ENCODE results near the gene GP2. TPM values are rescaled to one million over a fixed set of nuclear protein-coding genes. Genes with fewer than 3 reads are reported as not detected.

The GP2 gene
- polyA plus RNA-seq, 3 donors from 2014 or later = not detected

GRCh38 chr16:20307791-20308190 is 19.5 kb downstream of the GP2 start:
- Mint-ChIP-seq H3K36me3 (no peaks in the 10 kb centered on the region), H3K4me1 (no peaks in the 10 kb centered on the region), H3K27me3 (ENCODE audit: low read depth in 3 of 3) (peaks cover 0 to 4% (median 0%) of the 10 kb centered on the region in 3 donors), H3K9me3 (no peaks in the 10 kb centered on the region), H3K27ac (no peak overlapping the region), H3K4me3 (no peak overlapping the region)
- DNase-seq = no peak

- no peak for DNase-seq
- H3K4me1 Mint-ChIP-seq = no peaks in the 10 kb centered on the region
- H3K36me3 Mint-ChIP-seq = no peaks in the 10 kb centered on the region
- H3K4me3 Mint-ChIP-seq = no peak overlapping the region
- H3K27me3 Mint-ChIP-seq (ENCODE audit: low read depth in 3 of 3) = peaks cover 0 to 4% (median 0%) of the 10 kb centered on the region in 3 donors
- no peak overlapping the region for H3K27ac Mint-ChIP-seq
- H3K9me3 Mint-ChIP-seq = no peaks in the 10 kb centered on the region
Observed at GRCh38 chr16:20307240-20307671, 20.1 kb downstream of the GP2 start.

GRCh38 chr16:20306401-20306800 is 20.9 kb downstream of the GP2 start:
- no peak overlapping the region for H3K27ac Mint-ChIP-seq
- no peak overlapping the region for H3K4me3 Mint-ChIP-seq
- peaks cover 0 to 4% (median 2%) of the 10 kb centered on the region in 3 donors for H3K27me3 Mint-ChIP-seq (ENCODE audit: low read depth in 3 of 3)
- H3K4me1 Mint-ChIP-seq = no peaks in the 10 kb centered on the region
- H3K36me3 Mint-ChIP-seq = no peaks in the 10 kb centered on the region
- no peak for DNase-seq
- no peaks in the 10 kb centered on the region for H3K9me3 Mint-ChIP-seq

GRCh38 chr16:20303012-20303411 is 24.3 kb downstream of the GP2 start:
- Mint-ChIP-seq H3K36me3 (no peaks in the 10 kb centered on the region), H3K4me1 (no peaks in the 10 kb centered on the region), H3K4me3 (no peak overlapping the region), H3K27ac (no peak overlapping the region), H3K9me3 (no peaks in the 10 kb centered on the region), H3K27me3 (ENCODE audit: low read depth in 3 of 3) (peaks cover 3 to 4% (median 4%) of the 10 kb centered on the region in 3 donors)
- DNase-seq = no peak

DNA sequence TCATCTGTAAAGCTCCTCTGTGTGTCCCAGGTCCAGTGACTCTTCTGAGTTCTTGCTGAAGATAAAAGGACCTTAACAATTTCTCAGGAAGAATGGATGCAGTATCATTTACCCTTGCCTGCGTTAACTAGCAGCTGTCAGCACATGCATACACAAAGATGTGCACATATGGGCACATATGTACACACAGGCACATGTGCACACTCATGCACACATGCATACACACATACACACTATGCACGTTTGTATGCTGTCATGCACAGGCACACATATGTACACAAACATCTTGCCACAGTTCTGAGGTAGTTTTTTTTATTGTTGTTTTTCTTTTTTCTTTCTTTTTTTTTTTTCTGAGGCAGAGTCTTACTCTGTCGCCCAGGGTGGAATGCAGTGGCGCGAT is 24.9 kb downstream of the GP2 start:
- H3K9me3 Mint-ChIP-seq = no peaks in the 10 kb centered on the region
- no peaks in the 10 kb centered on the region for H3K4me1 Mint-ChIP-seq
- no peaks in the 10 kb centered on the region for H3K36me3 Mint-ChIP-seq
- H3K27ac Mint-ChIP-seq = no peak overlapping the region
- peaks cover 3 to 4% (median 4%) of the 10 kb centered on the region in 3 donors for H3K27me3 Mint-ChIP-seq (ENCODE audit: low read depth in 3 of 3)
- no peak for DNase-seq
- no peak overlapping the region for H3K4me3 Mint-ChIP-seq

GRCh38 chr16:20301840-20302239 is 25.5 kb downstream of the GP2 start:
- no peak overlapping the region for H3K27ac Mint-ChIP-seq

GRCh38 chr16:20300312-20301097 is 26.8 kb downstream of the GP2 start:
- Mint-ChIP-seq H3K9me3 (no peaks in the 10 kb centered on the region), H3K4me1 (no peaks in the 10 kb centered on the region)
- DNase-seq = peak in 1 of 3 donors; percentile 4

More at GRCh38 chr16:20301840-20302239, 25.5 kb downstream of the GP2 start:
- H3K4me3 Mint-ChIP-seq = no peak overlapping the region
- no peaks in the 10 kb centered on the region for H3K9me3 Mint-ChIP-seq
- peaks cover 3 to 4% (median 4%) of the 10 kb centered on the region in 3 donors for H3K27me3 Mint-ChIP-seq (ENCODE audit: low read depth in 3 of 3)
- H3K36me3 Mint-ChIP-seq = no peaks in the 10 kb centered on the region
- DNase-seq = no peak
- no peaks in the 10 kb centered on the region for H3K4me1 Mint-ChIP-seq

GRCh38 chr16:20298452-20298851 is 28.9 kb downstream of the GP2 start:
- DNase-seq = no peak
- Mint-ChIP-seq H3K27me3 (ENCODE audit: low read depth in 3 of 3) (peaks cover 0 to 6% (median 3%) of the 10 kb centered on the region in 3 donors), H3K4me3 (no peak overlapping the region), H3K36me3 (no peaks in the 10 kb centered on the region), H3K4me1 (no peaks in the 10 kb centered on the region), H3K9me3 (no peaks in the 10 kb centered on the region), H3K27ac (no peak overlapping the region)

More at GRCh38 chr16:20300312-20301097, 26.8 kb downstream of the GP2 start:
- Mint-ChIP-seq H3K4me3 (no peak overlapping the region), H3K27ac (no peak overlapping the region), H3K27me3 (ENCODE audit: low read depth in 3 of 3) (peaks cover 3 to 4% (median 4%) of the 10 kb centered on the region in 3 donors), H3K36me3 (no peaks in the 10 kb centered on the region)

DNA sequence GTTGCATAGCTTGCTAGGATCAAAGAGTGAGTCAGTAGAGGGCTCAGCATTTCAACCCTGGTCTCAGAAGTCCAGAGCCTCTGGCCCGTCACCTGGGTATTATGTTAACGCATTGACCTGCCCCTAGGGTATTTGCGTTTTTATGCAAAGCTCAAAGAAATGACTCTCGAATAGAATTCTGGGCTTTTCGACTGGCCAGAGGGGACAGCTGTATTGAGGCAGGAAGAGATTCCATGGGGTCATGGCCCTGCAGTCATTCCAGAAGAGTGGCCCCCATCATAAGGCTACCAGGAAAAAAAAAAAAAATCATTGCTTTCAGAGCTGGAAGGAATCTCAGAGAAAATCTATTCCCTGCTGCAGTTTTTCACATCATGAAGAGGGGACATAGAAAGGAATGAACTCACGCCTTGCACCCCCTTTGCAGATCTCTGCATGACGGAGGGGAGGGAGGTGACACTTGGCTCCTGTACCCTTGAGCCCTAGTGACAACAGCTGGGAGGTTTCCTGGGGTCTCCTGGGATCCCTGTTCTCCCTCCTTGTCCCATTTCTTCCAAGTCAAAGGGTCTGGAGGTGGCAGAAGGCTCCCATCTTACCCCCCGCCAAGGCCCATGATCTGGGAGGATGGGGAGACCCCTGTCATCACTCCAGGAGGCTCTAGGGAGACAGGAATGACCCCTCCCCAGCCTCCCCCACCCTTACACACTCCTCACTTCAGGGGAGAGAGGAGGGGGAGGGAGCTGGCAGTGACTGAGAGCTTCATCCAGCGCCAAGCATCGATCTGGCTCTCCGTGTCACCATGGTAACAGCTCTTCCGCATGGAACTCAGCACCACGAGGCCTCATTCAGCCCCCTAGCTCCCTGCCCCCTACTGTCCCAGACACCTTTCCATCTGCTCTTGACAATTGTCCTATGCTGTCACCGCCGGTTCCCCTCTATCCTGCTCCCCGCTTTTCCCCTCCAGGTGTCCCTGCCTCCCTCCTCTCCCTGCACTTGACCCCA is 35.8 kb downstream of the GP2 start:
- H3K36me3 Mint-ChIP-seq = no peaks in the 10 kb centered on the region
- no peak for DNase-seq
- no peaks in the 10 kb centered on the region for H3K9me3 Mint-ChIP-seq
- H3K4me1 Mint-ChIP-seq = no peaks in the 10 kb centered on the region
- H3K27ac Mint-ChIP-seq = no peak overlapping the region
- peaks cover 0 to 4% (median 1%) of the 10 kb centered on the region in 3 donors for H3K27me3 Mint-ChIP-seq (ENCODE audit: low read depth in 3 of 3)
- no peak overlapping the region for H3K4me3 Mint-ChIP-seq

GRCh38 chr16:20289571-20289970 is 37.7 kb downstream of the GP2 start:
- H3K27ac Mint-ChIP-seq = no peak overlapping the region
- DNase-seq = no peak
- no peak overlapping the region for H3K4me3 Mint-ChIP-seq
- H3K4me1 Mint-ChIP-seq = no peaks in the 10 kb centered on the region
- no peaks in the 10 kb centered on the region for H3K36me3 Mint-ChIP-seq
- H3K9me3 Mint-ChIP-seq = no peaks in the 10 kb centered on the region
- H3K27me3 Mint-ChIP-seq (ENCODE audit: low read depth in 3 of 3) = peaks cover 0 to 4% (median 1%) of the 10 kb centered on the region in 3 donors

- H3K9me3 Mint-ChIP-seq = no peaks in the 10 kb centered on the region
- DNase-seq = no peak
- H3K36me3 Mint-ChIP-seq = no peaks in the 10 kb centered on the region
- no peak overlapping the region for H3K4me3 Mint-ChIP-seq
- no peaks in the 10 kb centered on the region for H3K4me1 Mint-ChIP-seq
- H3K27ac Mint-ChIP-seq = no peak overlapping the region
- H3K27me3 Mint-ChIP-seq (ENCODE audit: low read depth in 3 of 3) = peaks cover 0 to 4% (median 2%) of the 10 kb centered on the region in 3 donors
Observed at GRCh38 chr16:20285993-20286499, 41.3 kb downstream of the GP2 start.

- H3K9me3 Mint-ChIP-seq = peaks cover 0 to 3% (median 0%) of the 10 kb centered on the region in 6 donors
- H3K4me1 Mint-ChIP-seq = no peaks in the 10 kb centered on the region
- no peak for DNase-seq
- H3K27me3 Mint-ChIP-seq (ENCODE audit: low read depth in 3 of 3) = peaks cover 0 to 6% (median 2%) of the 10 kb centered on the region in 3 donors
- no peak overlapping the region for H3K4me3 Mint-ChIP-seq
- peaks cover 0 to 3% (median 0%) of the 10 kb centered on the region in 3 donors for H3K36me3 Mint-ChIP-seq
- H3K27ac Mint-ChIP-seq = no peak overlapping the region
Observed at GRCh38 chr16:20280259-20280658, 47.1 kb downstream of the GP2 start.

- no peak for DNase-seq
- Mint-ChIP-seq H3K27ac (no peak overlapping the region), H3K27me3 (ENCODE audit: low read depth in 3 of 3) (peaks cover 0 to 6% (median 2%) of the 10 kb centered on the region in 3 donors), H3K9me3 (peaks cover 0 to 2% (median 0%) of the 10 kb centered on the region in 6 donors), H3K4me1 (no peaks in the 10 kb centered on the region), H3K36me3 (peaks cover 0 to 3% (median 0%) of the 10 kb centered on the region in 3 donors), H3K4me3 (no peak overlapping the region)
Observed at GRCh38 chr16:20271893-20272292, 55.4 kb downstream of the GP2 start.
